GM12891 (cell line): ENCODE measurements around the gene SLC2A13.

Source experiments
- POLR2A ChIP-seq: IDR thresholded peaks from 2 replicates; pipeline ENCODE4 v1.6.1; 2011; ENCODE audit warnings: low read depth, low read length, control low read depth
- POLR2AphosphoS5 ChIP-seq: IDR thresholded peaks from 2 replicates; pipeline ENCODE4 v1.6.1; 2011; ENCODE audit warnings: low read depth, low read length, control low read depth

GRCh38 chr12:39723831-39724230 lies 382.1 kb downstream of the SLC2A13 start:
- TF ChIP-seq POLR2A: no peak
- TF ChIP-seq POLR2AphosphoS5: no peak
